Epidermal melanocyte (primary cell): Measurements from ENCODE around the gene TEX101.
"Not testable (repeated sequence)": the region's sequence is repeated elsewhere in the genome, so short reads cannot be mapped to it uniquely, and the experiment has no call there.

Experiments
- DNase-seq: peaks from one replicate; pipeline ENCODE4 v3.0.0; 2011; ENCODE audit warnings: low spot score; ENCODE audit not compliant: insufficient read length

The TEX101 gene

DNA sequence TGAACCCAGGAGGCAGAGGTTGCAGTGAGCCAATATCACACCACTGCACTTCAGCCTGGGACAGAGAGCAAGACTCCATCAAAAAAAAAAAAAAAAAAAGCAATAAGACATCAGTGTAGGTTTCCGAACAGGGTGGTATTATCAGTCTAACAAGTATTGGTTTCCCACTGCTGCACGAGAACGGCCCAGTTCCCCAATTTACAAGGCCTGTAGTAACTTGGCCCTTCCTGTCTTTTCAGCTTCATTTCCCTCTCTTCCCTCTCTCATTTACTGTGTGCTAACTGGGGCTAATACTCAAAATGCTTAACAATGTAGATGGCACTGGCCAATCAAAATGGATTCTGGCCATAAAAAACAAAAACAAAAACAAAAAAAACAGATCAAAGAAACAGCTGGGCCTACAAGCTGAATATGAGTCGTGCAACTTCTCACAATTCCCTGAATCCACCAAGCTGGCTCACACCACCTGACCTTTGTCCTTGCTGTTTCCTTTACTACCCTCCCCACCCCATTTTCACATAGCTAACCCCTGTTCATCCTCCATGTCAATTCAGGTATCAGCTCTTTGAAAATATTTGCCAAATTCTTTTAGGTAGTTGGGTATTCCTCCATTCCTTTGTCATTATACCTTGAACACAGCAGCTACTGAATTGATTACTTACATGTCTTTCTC, 2.4 kb downstream of the TEX101 start:
- no peak for DNase-seq

GRCh38 chr19:43420954-43421353, 6.3 kb downstream of the TEX101 start:
- DNase-seq: no peak

GRCh38 chr19:43422000-43422688, 7.5 kb downstream of the TEX101 start:
- no peak for DNase-seq

- DNase-seq: no peak
These were observed 8.0 kb downstream of the TEX101 start for GRCh38 chr19:43422689-43423066.

DNA sequence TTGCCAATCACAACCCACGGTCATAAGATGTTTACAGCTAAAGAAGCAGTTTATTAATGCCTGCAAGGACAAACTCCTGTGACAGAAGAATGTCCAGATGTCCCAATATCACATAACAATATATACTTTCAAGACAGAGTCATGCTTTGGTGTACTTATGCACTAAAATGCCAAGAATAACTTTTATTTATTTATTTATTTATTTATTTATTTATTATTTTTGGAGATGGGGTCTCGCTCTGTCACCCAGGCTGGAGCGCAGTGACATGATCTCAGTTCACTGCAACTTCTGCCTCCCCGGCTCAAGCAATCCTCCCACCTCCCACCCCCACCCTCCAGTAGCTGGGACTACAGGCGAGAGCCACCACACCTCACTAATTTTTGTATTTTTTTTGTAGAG, 9.1 kb downstream of the TEX101 start:
- no peak for DNase-seq

DNA sequence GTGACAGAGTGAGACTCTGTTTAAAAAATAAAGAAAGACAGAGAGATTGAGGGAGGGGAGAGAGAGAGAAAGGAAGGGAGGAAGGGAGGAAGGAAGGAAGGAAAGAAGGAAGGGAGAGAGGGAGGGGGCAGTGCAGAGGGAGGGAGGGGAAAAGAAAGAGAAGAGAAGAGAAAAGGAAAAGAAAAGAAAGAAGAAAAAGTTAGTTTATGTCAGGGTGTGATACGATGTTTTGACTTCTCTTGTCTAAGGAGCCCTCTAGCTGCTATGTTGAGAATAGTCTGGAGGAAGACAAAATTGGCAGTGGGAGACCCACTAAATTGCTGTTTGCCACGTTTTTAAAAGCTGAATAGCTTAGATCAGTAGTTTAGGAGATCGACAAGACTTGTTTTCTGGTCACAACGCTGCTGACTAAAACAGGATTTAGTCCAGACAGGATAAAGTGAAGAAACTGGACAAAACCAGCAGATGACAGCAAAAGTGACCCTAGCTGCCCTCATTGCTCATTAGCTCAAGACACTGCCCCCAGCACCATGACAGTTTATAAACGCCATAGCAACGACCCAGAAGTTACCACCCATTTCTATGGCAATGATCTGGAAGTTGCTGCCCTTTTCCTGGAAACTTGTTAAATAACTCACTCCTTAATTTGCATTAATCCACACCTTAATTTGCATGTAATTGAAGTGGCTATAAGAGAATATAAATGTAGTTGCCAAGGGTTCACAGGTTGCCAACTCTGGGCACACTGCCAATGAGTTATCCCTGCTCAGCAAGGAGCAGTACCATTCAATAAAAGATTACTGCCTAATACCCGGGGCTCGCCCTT, 11.1 kb downstream of the TEX101 start:
- no peak for DNase-seq

GRCh38 chr19:43429395-43429794, 14.7 kb downstream of the TEX101 start:
- no peak for DNase-seq

DNA sequence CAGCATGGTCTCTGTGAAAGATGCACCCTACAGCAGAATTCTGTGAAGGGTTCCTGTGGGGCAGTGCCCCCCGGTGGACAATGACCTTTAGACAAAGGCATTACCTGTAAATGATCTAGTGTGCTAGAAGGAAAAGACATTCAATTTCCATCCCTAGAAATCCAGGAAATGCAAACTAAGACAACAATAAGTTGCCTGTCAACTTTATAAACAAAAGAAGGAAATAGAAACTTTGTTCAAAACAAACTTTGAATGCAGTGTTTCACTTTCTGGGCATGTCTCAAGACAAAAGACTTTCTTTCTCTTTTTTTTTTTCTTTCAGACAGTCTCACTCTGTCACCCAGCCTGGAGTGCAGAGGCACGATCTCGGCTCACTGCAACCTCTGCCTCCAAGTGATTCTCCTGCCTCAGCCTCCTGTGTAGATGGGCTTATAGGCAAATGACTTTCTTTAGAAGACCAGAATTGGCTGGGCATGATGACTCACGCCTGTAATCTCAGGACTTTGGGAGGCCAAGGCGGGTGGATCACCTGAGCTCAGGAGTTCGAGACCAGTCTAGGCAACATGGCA, 15.5 kb downstream of the TEX101 start:
- no peak for DNase-seq

DNA sequence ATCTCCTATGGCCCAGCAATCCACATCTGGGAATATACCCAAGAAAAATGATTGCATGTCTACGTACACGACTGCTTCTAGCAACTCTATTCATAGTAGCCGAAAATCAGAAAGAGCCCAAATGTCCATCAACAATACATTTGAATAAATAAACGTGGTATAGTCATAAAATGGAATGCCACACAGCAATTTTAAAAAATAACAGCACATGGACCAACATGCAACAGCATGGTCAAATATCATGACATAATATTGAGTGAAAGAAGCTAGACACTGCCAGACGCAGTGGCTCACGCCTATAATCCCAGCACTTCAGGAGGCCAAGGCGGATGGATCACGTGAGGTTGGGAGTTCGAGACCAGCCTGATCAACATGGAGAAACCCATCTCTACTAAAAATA, 16.3 kb downstream of the TEX101 start:
- no peak for DNase-seq

DNA sequence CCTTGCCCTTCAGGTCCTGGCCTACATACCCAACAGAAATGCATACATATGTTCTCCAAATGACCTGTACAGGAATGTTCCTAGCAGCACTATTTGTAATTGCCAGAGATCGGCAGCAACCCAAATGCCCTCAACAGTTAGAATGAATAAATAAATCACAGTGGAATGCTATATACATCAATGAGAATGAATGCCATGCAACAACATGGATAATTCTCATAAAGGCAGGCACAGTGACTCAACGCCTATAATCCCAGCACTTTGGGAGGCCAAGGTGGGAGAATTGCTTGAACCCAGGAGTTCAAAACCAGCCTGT, 18.6 kb downstream of the TEX101 start:
- no peak for DNase-seq

DNA sequence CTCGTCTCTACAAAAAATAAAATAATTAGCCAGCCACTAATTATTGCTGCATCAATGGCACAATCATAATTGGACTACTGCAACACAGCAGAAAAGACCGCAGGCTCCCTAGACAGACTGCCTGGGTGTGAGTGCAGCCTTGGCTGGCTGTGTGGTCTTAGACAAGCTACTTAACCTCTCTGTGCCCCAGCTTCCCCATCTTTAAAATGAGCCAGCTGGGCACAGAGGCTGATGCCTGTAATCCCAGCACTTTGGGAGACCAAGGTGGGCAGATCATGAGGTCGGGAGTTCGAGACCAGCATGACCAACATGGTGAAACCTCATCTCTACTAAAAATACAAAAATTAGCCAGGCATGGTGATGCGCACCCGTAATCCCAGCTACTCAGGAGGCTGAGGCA, 19.0 kb downstream of the TEX101 start:
- DNase-seq: no peak

DNA sequence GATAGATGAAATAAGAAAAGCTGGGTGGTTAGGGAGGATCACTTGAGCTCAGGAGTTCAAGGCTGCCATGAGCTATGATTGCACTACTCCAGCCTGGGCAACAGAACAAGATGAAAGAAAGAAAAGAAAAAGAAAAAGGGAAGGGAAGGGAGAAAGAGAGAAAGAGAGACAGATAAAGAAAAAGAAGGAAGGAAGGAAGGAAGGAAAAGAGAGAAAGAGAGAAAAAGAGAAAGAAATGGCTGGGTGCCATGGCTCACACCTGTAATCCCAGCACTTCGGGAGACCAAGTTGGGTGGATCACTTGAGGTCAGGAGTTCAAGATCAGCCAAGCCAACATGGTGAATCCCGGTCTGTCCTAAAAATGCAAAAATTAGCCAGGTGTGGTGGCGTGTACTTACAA, 21.1 kb downstream of the TEX101 start:
- DNase-seq: no peak

DNA sequence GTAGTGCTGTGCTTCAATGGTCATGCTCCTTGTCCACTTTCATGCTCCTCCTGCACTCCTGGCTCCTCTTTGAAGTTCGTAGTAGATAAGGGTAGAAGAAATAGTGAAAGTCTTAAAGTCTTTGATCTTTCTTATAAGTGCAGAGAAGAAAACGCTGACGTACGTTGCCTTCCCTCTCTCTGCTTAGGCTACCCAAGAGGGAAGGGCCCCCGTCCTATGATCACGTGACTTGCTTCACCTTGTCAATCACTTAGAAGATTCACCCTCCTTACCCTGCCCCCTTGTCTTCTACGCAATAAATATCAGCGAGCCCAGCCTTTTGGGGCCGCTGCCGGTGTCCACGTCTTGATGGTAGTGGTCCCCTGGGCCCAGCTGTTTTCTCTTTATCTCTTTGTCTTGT, 22.6 kb downstream of the TEX101 start:
- DNase-seq: not testable (repeated sequence)

DNA sequence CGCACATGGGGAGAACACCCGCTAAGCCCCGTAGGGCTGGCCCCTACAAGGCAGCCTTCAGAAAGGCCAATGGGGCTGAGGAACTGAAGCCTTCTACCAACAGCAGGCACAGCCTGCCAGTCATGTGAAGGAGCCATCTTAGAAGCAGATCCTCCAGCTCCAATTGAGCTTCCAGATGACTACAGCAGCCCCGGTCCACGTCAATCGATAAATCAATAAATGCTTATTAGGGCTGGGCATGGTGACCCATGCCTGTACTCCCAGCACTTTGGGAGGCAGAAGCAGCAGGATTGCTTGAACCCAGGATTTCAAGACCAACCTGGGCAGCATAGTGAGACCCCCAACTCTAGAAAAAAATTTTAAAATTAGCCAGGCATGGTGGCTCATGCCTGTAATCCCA, 23.0 kb downstream of the TEX101 start:
- DNase-seq: no peak

GRCh38 chr19:43438291-43439031, 23.8 kb downstream of the TEX101 start:
- DNase-seq: peak; percentile 52

GRCh38 chr19:43439032-43439708, 24.5 kb downstream of the TEX101 start:
- no peak for DNase-seq

- DNase-seq: no peak
These were observed 25.0 kb downstream of the TEX101 start for GRCh38 chr19:43439709-43440063.

GRCh38 chr19:43441716-43442115, 27.0 kb downstream of the TEX101 start:
- no peak for DNase-seq

- not testable (repeated sequence) for DNase-seq
These were observed 29.4 kb downstream of the TEX101 start for GRCh38 chr19:43444091-43444490.

DNA sequence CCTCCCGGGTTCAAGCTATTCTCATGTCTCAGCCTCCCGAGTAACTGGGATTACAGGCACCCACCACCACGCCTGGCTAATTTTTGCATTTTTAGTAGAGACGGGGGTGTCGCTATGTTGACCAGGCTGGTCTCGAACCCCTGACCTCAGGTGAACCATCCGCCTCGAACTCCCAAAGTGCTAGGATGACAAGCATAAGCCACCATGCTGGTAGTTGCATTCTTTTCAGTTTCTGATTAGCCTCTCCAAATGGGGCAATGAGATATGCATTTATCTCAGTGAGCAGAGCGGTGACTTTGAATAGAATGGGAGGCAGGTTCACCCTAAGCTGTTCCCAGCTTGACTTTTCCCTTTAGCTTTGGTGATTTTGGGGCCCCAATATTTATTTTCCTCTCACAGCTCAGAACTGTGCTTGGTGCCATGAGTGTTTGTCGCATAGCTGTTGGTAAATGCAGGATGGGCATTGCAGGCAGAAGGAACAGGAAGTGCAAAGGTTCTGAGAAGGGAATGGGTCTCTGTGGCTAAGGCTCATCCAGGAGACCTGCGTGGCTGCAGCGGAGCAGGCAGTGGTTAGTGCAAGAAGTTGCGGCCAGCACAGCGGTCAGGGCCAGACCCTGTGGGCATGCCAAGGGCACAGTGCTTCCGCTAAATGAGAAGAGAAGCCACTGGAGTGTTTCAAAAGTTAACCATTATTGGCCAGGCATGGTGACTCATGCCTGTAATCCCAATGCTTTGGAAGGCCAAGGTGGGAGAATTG, 30.0 kb downstream of the TEX101 start:
- no peak for DNase-seq
